ENCODE data around the gene SLC7A10.

The SLC7A10 gene

DNA sequence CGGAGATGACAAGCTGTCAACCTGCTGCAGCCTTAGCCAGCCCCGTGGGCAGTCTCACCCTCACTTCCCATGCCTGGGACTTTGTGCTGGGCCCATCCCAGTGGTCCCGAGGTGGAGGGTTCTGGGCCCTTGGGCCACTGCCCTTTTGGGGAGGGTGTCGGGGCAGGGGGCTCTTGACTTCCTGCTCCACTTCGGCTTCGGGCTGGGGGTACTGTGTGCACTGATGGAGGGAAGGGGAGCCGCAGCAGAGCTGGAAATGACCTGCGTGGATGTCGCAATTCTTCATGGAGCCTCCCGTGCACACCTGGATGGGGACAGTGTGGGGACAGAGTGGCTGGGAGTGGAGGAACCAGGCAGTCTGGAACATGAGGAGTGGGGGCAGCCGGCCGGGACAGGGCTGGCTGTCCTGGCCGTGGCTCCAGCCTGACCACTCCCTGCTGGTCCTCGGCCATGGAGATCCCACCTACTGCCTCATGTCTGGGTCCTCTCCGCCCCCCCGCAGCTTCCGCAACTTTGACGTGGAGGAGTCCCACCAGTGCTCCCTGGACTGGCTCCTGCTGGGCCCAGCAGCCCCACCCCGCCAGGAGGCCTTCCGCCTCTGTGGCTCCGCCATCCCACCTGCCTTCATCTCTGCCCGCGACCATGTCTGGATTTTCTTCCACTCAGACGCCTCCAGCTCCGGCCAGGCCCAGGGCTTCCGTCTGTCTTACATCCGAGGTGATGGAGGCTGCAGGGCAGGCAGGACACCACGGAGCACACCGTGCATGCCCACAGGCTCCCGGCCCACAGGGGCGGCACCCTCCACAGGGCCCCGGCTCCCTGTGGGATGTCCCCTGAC is 21.3 kb downstream of the SLC7A10 start:
- TF ChIP-seq CTCF (IDR thresholded peaks at IDR 0.05): no peak

- no peak for TF ChIP-seq CTCF (IDR thresholded peaks at IDR 0.05)
Measured at GRCh38 chr19:33203529-33203928, 22.1 kb downstream of the SLC7A10 start.

- no peak for TF ChIP-seq CTCF (IDR thresholded peaks at IDR 0.05)
Measured at GRCh38 chr19:33202546-33203507, 22.8 kb downstream of the SLC7A10 start.

- TF ChIP-seq CTCF (IDR thresholded peaks at IDR 0.05): no peak
Measured at GRCh38 chr19:33201886-33202545, 23.6 kb downstream of the SLC7A10 start.

- TF ChIP-seq CTCF (IDR thresholded peaks at IDR 0.05): no peak
Measured at GRCh38 chr19:33201473-33201872, 24.2 kb downstream of the SLC7A10 start.

- no peak for TF ChIP-seq CTCF (IDR thresholded peaks at IDR 0.05)
Measured at GRCh38 chr19:33199441-33200265, 26.0 kb downstream of the SLC7A10 start.
